GM23338 (cell line): ENCODE results near the gene ARHGAP42. TPM values are rescaled to one million over a fixed set of nuclear protein-coding genes. Genes with fewer than 3 reads are reported as not detected.
"Not testable (repeated sequence)": the region's sequence is repeated elsewhere in the genome, so short reads cannot be mapped to it uniquely, and the experiment has no call there.

Experiments used
- ATAC-seq: fragments of 200-7000 bp; cut with Tn5 transposase; 3 replicates; pipeline ENCODE4 v1.9.1; 2020
- DNase-seq: peaks from one replicate; pipeline ENCODE4 v3.0.0-alpha.2; 2015; ENCODE audit warnings: low spot score
- H2AFZ ChIP-seq: fragments of 200-600 bp; sonication (generic); 2 replicates; pipeline ENCODE4 v1.8.0; 2016; ENCODE audit warnings: antibody characterized with exemption, mild to moderate bottlenecking, moderate library complexity
- H3F3A ChIP-seq: fragments of 200-600 bp; sonication (generic); replicated peaks from 2 replicates; pipeline ENCODE4 v1.8.0; 2017; ENCODE audit warnings: antibody characterized with exemption, mixed run types, low read depth
- H3K27ac ChIP-seq: fragments of 200-600 bp; sonication (generic); 2 replicates; pipeline ENCODE4 v1.6.1; 2016; ENCODE audit warnings: low read depth
- H3K27me3 ChIP-seq: fragments of 200-600 bp; sonication (generic); 2 replicates; pipeline ENCODE4 v1.8.0; 2016; ENCODE audit warnings: mild to moderate bottlenecking, mixed run types, moderate library complexity; ENCODE audit not compliant: insufficient read depth
- H3K36me3 ChIP-seq: fragments of 200-600 bp; sonication (generic); 2 replicates; pipeline ENCODE4 v1.8.0; 2016; ENCODE audit warnings: mild to moderate bottlenecking; ENCODE audit not compliant: insufficient read depth
- H3K4me1 ChIP-seq: fragments of 200-600 bp; sonication (generic); 2 replicates; pipeline ENCODE4 v1.8.0; 2016; ENCODE audit warnings: mild to moderate bottlenecking, moderate library complexity; ENCODE audit not compliant: insufficient read depth
- H3K4me2 ChIP-seq: fragments of 200-600 bp; sonication (generic); 2 replicates; pipeline ENCODE4 v1.7.1; 2017; ENCODE audit warnings: mixed run types
- H3K4me3 ChIP-seq: fragments of 200-600 bp; sonication (generic); 2 replicates; pipeline ENCODE4 v1.6.1; 2016; ENCODE audit warnings: mixed run types
- H3K79me2 ChIP-seq: fragments of 200-600 bp; sonication (generic); replicated peaks from 2 replicates; pipeline ENCODE4 v1.8.0; 2017; ENCODE audit warnings: mild to moderate bottlenecking; ENCODE audit not compliant: insufficient read depth
- H3K9me2 ChIP-seq: fragments of 200-600 bp; sonication (generic); 2 replicates; pipeline ENCODE4 v1.8.0; 2017; ENCODE audit not compliant: insufficient read depth
- H4K20me1 ChIP-seq: fragments of 200-600 bp; sonication (generic); replicated peaks from 2 replicates; pipeline ENCODE4 v1.8.0; 2017; ENCODE audit warnings: mild to moderate bottlenecking; ENCODE audit not compliant: insufficient read depth
- H3K27ac Mint-ChIP-seq: 2 replicates; pipeline ENCODE4 v1.8.0; 2020; ENCODE audit warnings: inconsistent platforms, mild to moderate bottlenecking, moderate library complexity, mixed read lengths
- H3K27me3 Mint-ChIP-seq: 3 replicates; pipeline ENCODE4 v1.8.0; 2022; ENCODE audit warnings: low read depth, mild to moderate bottlenecking, moderate library complexity, mixed read lengths, inconsistent platforms; ENCODE audit not compliant: insufficient read depth, poor library complexity
- H3K36me3 Mint-ChIP-seq: 3 replicates; pipeline ENCODE4 v1.8.0; 2021; ENCODE audit warnings: low read depth, mild to moderate bottlenecking, inconsistent platforms, moderate library complexity, mixed read lengths
- H3K4me1 Mint-ChIP-seq: 3 replicates; pipeline ENCODE4 v1.8.0; 2020; ENCODE audit warnings: mild to moderate bottlenecking, inconsistent platforms, mixed read lengths
- H3K4me3 Mint-ChIP-seq: 3 replicates; pipeline ENCODE4 v1.8.0; 2021; ENCODE audit warnings: moderate library complexity, mild to moderate bottlenecking, inconsistent platforms, mixed read lengths
- H3K9me3 Mint-ChIP-seq: 3 replicates; pipeline ENCODE4 v1.8.0; 2020; ENCODE audit warnings: moderate library complexity, mild to moderate bottlenecking, inconsistent platforms, mixed read lengths
- CTCF ChIP-seq, 2 experiments: fragments of 200-600 bp in 1 of 2; sonication (generic) in 1 of 2; conservative IDR thresholded peaks; 2 replicates each; pipeline versions ENCODE4 v1.5.1 to v1.6.1; 2016 to 2017; ENCODE audit warnings: antibody characterized with exemption in 2 of 2, low read depth in 2 of 2, mild to moderate bottlenecking in 2 of 2, moderate library complexity in 1 of 2
- EZH2 ChIP-seq: fragments of 200-600 bp; sonication (generic); IDR thresholded peaks from one replicate; pipeline ENCODE4 v1.8.0; 2017; ENCODE audit warnings: antibody characterized with exemption, mild to moderate bottlenecking, low read depth; ENCODE audit not compliant: unreplicated experiment
- POLR2AphosphoS5 ChIP-seq: IDR thresholded peaks from 2 replicates; pipeline ENCODE4 v1.6.1; 2016; ENCODE audit warnings: antibody characterized with exemption, low read depth
- ZNF462 ChIP-seq: fragments of 250-450 bp; sonication (Bioruptor Pico); IDR thresholded peaks from 2 replicates; pipeline ENCODE4 v1.5.0; 2020; ENCODE audit warnings: mild to moderate bottlenecking, moderate library complexity
- polyA plus RNA-seq: library from polyadenylated mRNA; unstranded; fragments of >200 nt; fragmentation: Nextera tagmentation; extraction: Ambion mirVana; gene quantifications from 2 replicates; pipeline ENCODE4 v1.2.1, GENCODE V29; 2016
- total RNA-seq: library from RNA; depleted of rRNA; stranded (reverse); fragments of >200 nt; shearing (Covaris generic); gene quantifications from 2 replicates; pipeline ENCODE4 v1.2.3, GENCODE V29; 2014

The ARHGAP42 gene
- total and polyA plus RNA-seq, 2 experiments from 2014 or later: 23.7 to 35.7 TPM

- Mint-ChIP-seq H3K4me1 (peaks cover 3% of the 10 kb centered on the region; the same call in 1 of the 3 replicates), H3K4me3 (no peak overlapping the region), H3K36me3 (no peaks in the 10 kb centered on the region), H3K27me3 (no peaks in the 10 kb centered on the region), H3K27ac (no peak overlapping the region), H3K9me3 (no peaks in the 10 kb centered on the region)
- DNase-seq: no peak
- Histone ChIP-seq H3K4me1 (no peaks in the 10 kb centered on the region), H3K27me3 (no peaks in the 10 kb centered on the region), H3K36me3 (no peaks in the 10 kb centered on the region), H3K79me2 (no peaks in the 10 kb centered on the region), H3K9me2 (0 out of 2 replicates have a peak, but pooled peaks cover 3% of the 10 kb centered on the region), H2AFZ (no peak overlapping the region), H3K4me3 (no peak overlapping the region), H3K4me2 (no peak overlapping the region), H3K27ac (no peak overlapping the region), H3F3A (no peaks in the 10 kb centered on the region), H4K20me1 (no peaks in the 10 kb centered on the region)
- ATAC-seq: no peak
- TF ChIP-seq ZNF462 (CRISPR knock-in tag) (no peak), POLR2AphosphoS5 (no peak), EZH2 (no peak), CTCF (conservative IDR thresholded peaks at IDR 0.05; ENCODE audit: low read depth in 2 of 2) (no peak)
These were observed 324.8 kb downstream of the ARHGAP42 start for GRCh38 chr11:101011881-101012280.

GRCh38 chr11:101013702-101014101 is 326.6 kb downstream of the ARHGAP42 start:
- not testable (repeated sequence) for H3K36me3 ChIP-seq, DNase-seq, H3K9me2 ChIP-seq, H3K4me3 Mint-ChIP-seq, H3K27ac ChIP-seq, H3K27me3 ChIP-seq, ATAC-seq, H3K27me3 Mint-ChIP-seq, H3K36me3 Mint-ChIP-seq, H2AFZ ChIP-seq, H3K9me3 Mint-ChIP-seq, H3K79me2 ChIP-seq, H3F3A ChIP-seq, H3K4me3 ChIP-seq, H4K20me1 ChIP-seq, H3K4me2 ChIP-seq, H3K4me1 Mint-ChIP-seq, H3K27ac Mint-ChIP-seq, H3K4me1 ChIP-seq
